Natural killer cell (primary cell): Measurements from ENCODE around the gene MAP2K1. TPM values are rescaled to one million over a fixed set of nuclear protein-coding genes. Genes with fewer than 3 reads are reported as not detected.

Experiments
- ATAC-seq, 3 donors: fragments of 150-1000 bp in 2 of 3; fragments of 200-7000 bp in 1 of 3; cut with Tn5 transposase; 1 replicate in 1 of 3; 2 replicates in 2 of 3; pipeline ENCODE4 v1.10.0; 2021; ENCODE audit warnings: mild to moderate bottlenecking in 2 of 3, moderate library complexity in 2 of 3
- DNase-seq, 2 donors: peaks; one replicate each; pipeline versions ENCODE4 v3.0.0 to v3.0.0-alpha.2; 2013 to 2021; ENCODE audit warnings: mixed read lengths in 1 of 2
- H3K27ac ChIP-seq: one replicate; pipeline ENCODE4 v1.5.1; 2013; ENCODE audit warnings: mild to moderate bottlenecking, low read length
- H3K27me3 ChIP-seq: one replicate; pipeline ENCODE4 v1.6.1; 2013; ENCODE audit warnings: low read length; ENCODE audit not compliant: control insufficient read depth, insufficient read depth
- H3K36me3 ChIP-seq: one replicate; pipeline ENCODE4 v1.6.1; 2013; ENCODE audit warnings: low read length; ENCODE audit not compliant: control insufficient read depth, insufficient read depth
- H3K4me1 ChIP-seq: one replicate; pipeline ENCODE4 v1.6.1; 2013; ENCODE audit warnings: low read length; ENCODE audit not compliant: control insufficient read depth, insufficient read depth
- H3K4me3 ChIP-seq: one replicate; pipeline ENCODE4 v1.5.1; 2013; ENCODE audit warnings: low read length
- H3K9me3 ChIP-seq: one replicate; pipeline ENCODE4 v1.6.1; 2013; ENCODE audit warnings: low read length; ENCODE audit not compliant: control insufficient read depth, insufficient read depth
- H3K27ac Mint-ChIP-seq, 2 donors: one replicate each; pipeline ENCODE4 v1.8.0; 2022; ENCODE audit warnings: mild to moderate bottlenecking in 2 of 2, mixed read lengths in 2 of 2, moderate library complexity in 1 of 2
- H3K27me3 Mint-ChIP-seq, 2 donors: one replicate each; pipeline ENCODE4 v1.8.0; 2022; ENCODE audit warnings: low read depth in 2 of 2, mixed read lengths in 2 of 2
- H3K36me3 Mint-ChIP-seq: one replicate; pipeline ENCODE4 v1.8.0; 2022; ENCODE audit warnings: mixed read lengths
- H3K4me1 Mint-ChIP-seq, 2 donors: one replicate each; pipeline ENCODE4 v1.8.0; 2022; ENCODE audit warnings: mixed read lengths in 2 of 2
- H3K4me3 Mint-ChIP-seq: one replicate; pipeline ENCODE4 v1.8.0; 2022; ENCODE audit warnings: mild to moderate bottlenecking, moderate library complexity, mixed read lengths
- H3K9me3 Mint-ChIP-seq, 2 donors: one replicate each; pipeline ENCODE4 v1.8.0; 2022; ENCODE audit warnings: mixed read lengths in 2 of 2
- CTCF ChIP-seq: fragments of 200-600 bp; IDR thresholded peaks from one replicate; pipeline ENCODE4 v1.8.0; 2022; ENCODE audit warnings: antibody characterized with exemption
- WGBS: methylation state at CpG from one replicate; pipeline ENCODE4 v1.1.7; 2013; ENCODE audit warnings: missing lambda C conversion rate; ENCODE audit not compliant: insufficient coverage; 5-methylcytosine and 5-hydroxymethylcytosine counted together
- intact Hi-C: fragments of 100-400 bp; cut with micrococcal nuclease; formaldehyde crosslinking; loops from one replicate; pipeline ENCODE4 v1.14.2; 2022
- total RNA-seq, 4 donors: library from RNA; stranded (reverse); fragments of 120-200 nt in 1 of 4; gene quantifications; one replicate each; pipeline versions ENCODE4 v1.2.3 to v1.2.4, GENCODE V29; 2013 to 2022

The MAP2K1 gene
- total RNA-seq, 3 donors from 2014 or later (not counting 1 experiment from before 2014, with no cell fraction given): 45.5 to 49.2 (median 48.9) TPM

GRCh38 chr15:66399276-66399675, 12.6 kb downstream of the MAP2K1 start:
- no peak for TF ChIP-seq CTCF
- Histone ChIP-seq H3K9me3 (no peaks in the 10 kb centered on the region), H3K36me3 (peaks cover 2% of the 10 kb centered on the region), H3K4me3 (no peak overlapping the region), H3K27ac (no peak overlapping the region), H3K4me1 (peaks cover 21% of the 10 kb centered on the region), H3K27me3 (no peaks in the 10 kb centered on the region)
- Mint-ChIP-seq H3K27me3 (no peaks in the 10 kb centered on the region), H3K36me3 (no peaks in the 10 kb centered on the region), H3K27ac (no peak overlapping the region), H3K9me3 (no peaks in the 10 kb centered on the region), H3K4me1 (peaks cover 54 to 56% of the 10 kb centered on the region in 2 donors), H3K4me3 (no peak overlapping the region)
- 90% methylated on average over 8 of the region's 8 CpGs for WGBS
- DNase-seq (no peak), ATAC-seq (no peak)
- intact Hi-C loops: no loop called here

- no peak overlapping the region for H3K4me3 ChIP-seq
- H3K27ac ChIP-seq: no peak overlapping the region
- Mint-ChIP-seq H3K4me3 (no peak overlapping the region), H3K9me3 (no peaks in the 10 kb centered on the region), H3K36me3 (no peaks in the 10 kb centered on the region), H3K27me3 (no peaks in the 10 kb centered on the region), H3K4me1 (peaks cover 53 to 54% of the 10 kb centered on the region in 2 donors), H3K27ac (peak overlapping the region in 1 of 2 donors; percentile 12)
- no peak for ATAC-seq
- peaks cover 2% of the 10 kb centered on the region for H3K36me3 ChIP-seq
- WGBS: 84% methylated on average over 3 of the region's 3 CpGs
- peaks cover 22% of the 10 kb centered on the region for H3K4me1 ChIP-seq
- no peak for TF ChIP-seq CTCF
- no peaks in the 10 kb centered on the region for H3K9me3 ChIP-seq
- no peaks in the 10 kb centered on the region for H3K27me3 ChIP-seq
- intact Hi-C loops: loop anchor here (5.0 kb wide), 1 partner anchor 72 kb away; no protein-coding TSS in a partner anchor
- DNase-seq: no peak
These were observed 13.7 kb downstream of the MAP2K1 start for GRCh38 chr15:66400351-66400774.

- peak in 1 of 2 donors; percentile 42 for DNase-seq
- Histone ChIP-seq H3K27ac (no peak overlapping the region), H3K4me3 (no peak overlapping the region), H3K4me1 (peaks cover 18% of the 10 kb centered on the region), H3K27me3 (no peaks in the 10 kb centered on the region), H3K9me3 (no peaks in the 10 kb centered on the region), H3K36me3 (peaks cover 2% of the 10 kb centered on the region)
- H3K27ac Mint-ChIP-seq: peak overlapping the region; percentile 66 to 70
- ATAC-seq: no peak
- intact Hi-C loops: loop anchor here (5.0 kb wide), 1 partner anchor 71 kb away; no protein-coding TSS in a partner anchor
- no peaks in the 10 kb centered on the region for H3K9me3 Mint-ChIP-seq
- no peak for TF ChIP-seq CTCF
- H3K4me1 Mint-ChIP-seq: peaks cover 56% of the 10 kb centered on the region in 2 donors
- no peaks in the 10 kb centered on the region for H3K36me3 Mint-ChIP-seq
- 21% methylated on average over 7 of the region's 8 CpGs for WGBS
- peak overlapping the region; percentile 62 for H3K4me3 Mint-ChIP-seq
- H3K27me3 Mint-ChIP-seq: no peaks in the 10 kb centered on the region
These were observed 14.7 kb downstream of the MAP2K1 start for GRCh38 chr15:66401130-66402021.
